IMR-90 (cell line): ENCODE data around the gene CAPN7. TPM values are rescaled to one million over a fixed set of nuclear protein-coding genes. Genes with fewer than 3 reads are reported as not detected.

Experiments used
- ATAC-seq: fragments of 200-7000 bp; cut with Tn5 transposase; 2 replicates; pipeline ENCODE4 v1.9.1; 2020; ENCODE audit warnings: low read depth, mild to moderate bottlenecking, moderate library complexity
- BruUV-seq: library from RNA; stranded (reverse); fragments of 400-500 nt; replicated peaks from 2 replicates; lab custom pipeline; 2021; lab: Mats Ljungman, UMichigan
- CTCF ChIA-PET: fragments of 300-600 bp; formaldehyde crosslinking; extraction: SDS; loops from one replicate; lab custom pipeline; 2021; ENCODE audit warnings: antibody characterized with exemption; lab: Yijun Ruan, JAX
- POLR2A ChIA-PET: fragments of 300-600 bp; sonication (Branson Sonifier 250); formaldehyde crosslinking; loops from one replicate; lab custom pipeline; 2022; ENCODE audit warnings: antibody characterized with exemption; ENCODE audit not compliant: unreplicated experiment; lab: Charles Lee
- DNase-seq: peaks from one replicate; pipeline ENCODE4 v3.0.0; 2013
- H2AFZ ChIP-seq: replicated peaks from 2 replicates; pipeline ENCODE3; 2013; ENCODE audit warnings: low read length, mild to moderate bottlenecking; ENCODE audit not compliant: poor library complexity
- H2AK5ac ChIP-seq: 2 replicates; pipeline ENCODE4 v1.6.1; 2013; ENCODE audit warnings: low read depth, low read length, inconsistent platforms
- H2AK9ac ChIP-seq: replicated peaks from 2 replicates; pipeline ENCODE3; 2013; ENCODE audit warnings: mild to moderate bottlenecking, low read depth, low read length, moderate library complexity; ENCODE audit not compliant: poor library complexity
- H2BK120ac ChIP-seq: 2 replicates; pipeline ENCODE4 v1.6.1; 2013; ENCODE audit warnings: low read depth, low read length, inconsistent platforms
- H2BK15ac ChIP-seq: 3 replicates; pipeline ENCODE4 v1.6.1; 2013; ENCODE audit warnings: low read depth, low read length, inconsistent platforms
- H2BK20ac ChIP-seq: 2 replicates; pipeline ENCODE4 v1.6.1; 2013; ENCODE audit warnings: low read depth, mild to moderate bottlenecking, inconsistent platforms, low read length, moderate library complexity
- H2BK5ac ChIP-seq: 2 replicates; pipeline ENCODE4 v1.6.1; 2013; ENCODE audit warnings: mild to moderate bottlenecking, low read depth, low read length, inconsistent platforms; ENCODE audit not compliant: poor library complexity, severe bottlenecking
- H3K14ac ChIP-seq: replicated peaks from 2 replicates; pipeline ENCODE4 v1.6.1; 2013; ENCODE audit warnings: low read depth, low read length, inconsistent platforms
- H3K18ac ChIP-seq: 2 replicates; pipeline ENCODE4 v1.6.1; 2013; ENCODE audit warnings: low read depth, low read length, control low read depth
- H3K23ac ChIP-seq: 2 replicates; pipeline ENCODE4 v1.6.1; 2013; ENCODE audit warnings: low read depth, low read length, inconsistent platforms
- H3K27ac ChIP-seq: 2 replicates; pipeline ENCODE4 v1.5.1; 2013; ENCODE audit warnings: mild to moderate bottlenecking, control low read depth, low read length; ENCODE audit not compliant: insufficient read depth
- H3K27me3 ChIP-seq: 2 replicates; pipeline ENCODE4 v1.6.1; 2013; ENCODE audit warnings: low read length; ENCODE audit not compliant: control insufficient read depth, insufficient read depth
- H3K36me3 ChIP-seq: 2 replicates; pipeline ENCODE4 v1.6.1; 2013; ENCODE audit warnings: low read length, mixed read lengths; ENCODE audit not compliant: control insufficient read depth, insufficient read depth
- H3K4ac ChIP-seq: 2 replicates; pipeline ENCODE4 v1.6.1; 2013; ENCODE audit warnings: low read depth, low read length, inconsistent platforms
- H3K4me1 ChIP-seq: 2 replicates; pipeline ENCODE4 v1.6.1; 2013; ENCODE audit warnings: low read length, mixed read lengths; ENCODE audit not compliant: control insufficient read depth, insufficient read depth
- H3K4me2 ChIP-seq: 2 replicates; pipeline ENCODE4 v1.6.1; 2013; ENCODE audit warnings: low read depth, mild to moderate bottlenecking, control low read depth, low read length, moderate library complexity
- H3K4me3 ChIP-seq: 2 replicates; pipeline ENCODE4 v1.5.1; 2013; ENCODE audit warnings: low read depth, mild to moderate bottlenecking, control low read depth, low read length, moderate library complexity; ENCODE audit not compliant: insufficient read depth
- H3K56ac ChIP-seq: 2 replicates; pipeline ENCODE4 v1.6.1; 2013; ENCODE audit warnings: low read length, inconsistent platforms; ENCODE audit not compliant: insufficient read depth; ENCODE audit errors: extremely low read depth
- H3K79me1 ChIP-seq, 2 experiments: 2 replicates each; pipeline ENCODE4 v1.6.1; 2013; ENCODE audit warnings: low read length in 2 of 2, inconsistent platforms in 1 of 2, low read depth in 1 of 2
- H3K9ac ChIP-seq: 2 replicates; pipeline ENCODE4 v1.6.1; 2013; ENCODE audit warnings: low read depth, low read length, control low read depth
- H3K9me1 ChIP-seq: 2 replicates; pipeline ENCODE4 v1.6.1; 2013; ENCODE audit warnings: low read length, inconsistent platforms; ENCODE audit not compliant: insufficient read depth
- H3K9me3 ChIP-seq: 2 replicates; pipeline ENCODE4 v1.6.1; 2013; ENCODE audit warnings: low read length; ENCODE audit not compliant: control insufficient read depth, insufficient read depth
- H4K20me1 ChIP-seq: 2 replicates; pipeline ENCODE4 v1.6.1; 2013; ENCODE audit warnings: low read length, inconsistent platforms; ENCODE audit not compliant: insufficient read depth
- H4K5ac ChIP-seq: 2 replicates; pipeline ENCODE4 v1.6.1; 2013; ENCODE audit warnings: mild to moderate bottlenecking, low read depth, low read length, control low read depth
- H4K8ac ChIP-seq, 2 experiments: 2 replicates each; pipeline ENCODE4 v1.6.1; 2013; ENCODE audit warnings: low read depth in 2 of 2, low read length in 2 of 2, control low read depth in 1 of 2, inconsistent platforms in 1 of 2
- H4K91ac ChIP-seq: 2 replicates; pipeline ENCODE4 v1.6.1; 2013; ENCODE audit warnings: low read depth, low read length, inconsistent platforms; ENCODE audit not compliant: insufficient read depth
- BHLHE40 ChIP-seq: fragments of 150-350 bp; IDR thresholded peaks from 2 replicates; pipeline ENCODE4 v1.6.1; 2016; ENCODE audit warnings: mild to moderate bottlenecking, low read depth, low read length
- CHD1 ChIP-seq: IDR thresholded peaks from 2 replicates; pipeline ENCODE4 v1.6.1; 2012; ENCODE audit warnings: low read depth, low read length, improper control_type of control experiment
- FOS ChIP-seq: fragments of 150-350 bp; IDR thresholded peaks from 2 replicates; pipeline ENCODE4 v1.6.1; 2016; ENCODE audit warnings: low read depth, low read length
- MAFK ChIP-seq: IDR thresholded peaks from 2 replicates; pipeline ENCODE4 v1.6.1; 2012; ENCODE audit warnings: low read depth, low read length, improper control_type of control experiment
- MAZ ChIP-seq: IDR thresholded peaks from 2 replicates; pipeline ENCODE4 v1.6.1; 2012; ENCODE audit warnings: low read depth, mild to moderate bottlenecking, low read length, improper control_type of control experiment, moderate library complexity, borderline replicate concordance
- MXI1 ChIP-seq: IDR thresholded peaks from 2 replicates; pipeline ENCODE4 v1.6.1; 2012; ENCODE audit warnings: low read depth, mild to moderate bottlenecking, low read length, moderate library complexity, borderline replicate concordance
- NFE2L2 ChIP-seq: fragments of 150-350 bp; IDR thresholded peaks from 2 replicates; pipeline ENCODE4 v1.6.1; 2016; ENCODE audit warnings: low read depth, mild to moderate bottlenecking, low read length
- POLR2A ChIP-seq: IDR thresholded peaks from 2 replicates; pipeline ENCODE4 v1.6.1; 2012; ENCODE audit warnings: mild to moderate bottlenecking, low read depth, low read length
- RAD21 ChIP-seq: IDR thresholded peaks from 2 replicates; pipeline ENCODE4 v1.6.1; 2012; ENCODE audit warnings: low read length, improper control_type of control experiment
- RCOR1 ChIP-seq: IDR thresholded peaks from 2 replicates; pipeline ENCODE4 v1.6.1; 2012; ENCODE audit warnings: mild to moderate bottlenecking, low read length, improper control_type of control experiment; ENCODE audit not compliant: insufficient replicate concordance
- SMC3 ChIP-seq: fragments of 150-350 bp; IDR thresholded peaks from 2 replicates; pipeline ENCODE4 v1.6.1; 2016; ENCODE audit warnings: low read depth, mild to moderate bottlenecking, antibody characterized with exemption, low read length, moderate library complexity
- USF2 ChIP-seq: fragments of 150-350 bp; IDR thresholded peaks from 2 replicates; pipeline ENCODE4 v1.6.1; 2017; ENCODE audit warnings: mild to moderate bottlenecking, antibody characterized with exemption, low read length, low read depth
- WGBS, 2 experiments: methylation state at CpG; one replicate each; pipeline versions ENCODE4 v1.1.5 to v1.1.7; 2013; ENCODE audit warnings: missing lambda C conversion rate in 2 of 2; ENCODE audit not compliant: insufficient read length in 1 of 2; ENCODE audit errors: extremely low coverage in 2 of 2; 5-methylcytosine and 5-hydroxymethylcytosine counted together
- dilution Hi-C: fragments of 300-500 bp; cut with HindIII; formaldehyde crosslinking; loops from one replicate; pipeline ENCODE4 v1.14.3; 2018; ENCODE audit warnings: low sequenced_read_pairs; ENCODE audit not compliant: unreplicated experiment
- in situ Hi-C: fragments of 300-500 bp; cut with MboI; formaldehyde crosslinking; loops from 3 replicates; pipeline ENCODE4 v1.14.3; 2019; ENCODE audit warnings: low sequenced_read_pairs, inconsistent platforms, mixed read lengths
- intact Hi-C: fragments of 100-400 bp; cut with micrococcal nuclease; formaldehyde crosslinking; loops from 2 replicates; pipeline ENCODE4 v1.10.0; 2022
- polyA plus RNA-seq, 3 experiments: library from polyadenylated mRNA; depleted of rRNA; stranded (reverse); fragments of >200 nt; gene quantifications; 2 replicates each; pipeline ENCODE4 v1.2.3, GENCODE V29; 2012; ENCODE audit warnings: low replicate concordance in 1 of 3
- total RNA-seq: library from RNA; depleted of rRNA; stranded (reverse); fragments of >200 nt; gene quantifications from 2 replicates; pipeline ENCODE4 v1.2.3, GENCODE V29; 2012

The CAPN7 gene
- total and polyA plus RNA-seq, 2 of the 4 experiments (the other 2 are of a cell fraction), result 14.5 to 21.3 TPM

DNA sequence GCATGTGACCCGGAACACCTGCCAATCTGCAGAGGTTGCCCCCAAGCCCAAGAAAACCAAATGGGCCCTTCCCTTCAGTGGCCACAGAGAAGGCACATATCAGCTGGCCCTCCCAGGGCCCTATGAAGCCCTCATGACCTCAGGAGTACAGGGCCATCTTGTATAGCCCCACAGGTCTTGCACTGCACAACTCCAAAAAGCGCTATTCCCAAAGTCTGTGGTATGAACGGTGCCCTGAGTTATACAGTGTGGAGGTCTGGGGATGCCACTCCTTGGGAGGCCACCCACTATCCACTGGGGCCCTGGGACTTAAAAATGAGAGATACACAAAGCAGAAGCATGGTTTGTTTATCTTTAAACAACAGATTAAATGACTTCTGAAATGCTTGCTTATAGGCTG is 61.5 kb downstream of the CAPN7 start:
- DNase-seq (no peak), ATAC-seq (no peak; the same call in 1 of the 2 replicates)
- Histone ChIP-seq H3K4me2 (no peak overlapping the region), H3K23ac (no peak overlapping the region), H2AFZ (no peak overlapping the region), H3K9ac (no peak overlapping the region), H3K4me1 (peaks cover 13% of the 10 kb centered on the region), H2BK15ac (no peak overlapping the region), H3K27ac (no peak overlapping the region), H4K5ac (no peak overlapping the region), H2BK5ac (no peak overlapping the region), H3K27me3 (no peaks in the 10 kb centered on the region), H4K20me1 (no peaks in the 10 kb centered on the region), H2BK20ac (no peak overlapping the region), H3K9me3 (no peaks in the 10 kb centered on the region), H2BK120ac (no peak overlapping the region), H3K36me3 (peaks cover 2% of the 10 kb centered on the region; the same call in 1 of the 2 replicates), H3K14ac (no peak overlapping the region), H2AK5ac (no peak overlapping the region), H3K18ac (no peak overlapping the region), H3K4me3 (no peak overlapping the region), H3K56ac (no peak overlapping the region), H4K91ac (no peak overlapping the region), H3K79me1 (peaks cover 0 to 5% of the 10 kb centered on the region in 2 experiments; a peak in 1 of 4 replicates), H3K9me1 (peaks cover 11% of the 10 kb centered on the region), H4K8ac (no peak overlapping the region), H3K4ac (no peak overlapping the region), H2AK9ac (no peak overlapping the region)
- WGBS, 2 experiments, result no CpG with 5 or more reads among the region's 3 CpGs
- ChIA-PET CTCF (interaction anchor here (0.6 to 3.2 kb wide), 22 partner anchors 8 to 152 kb away, joined by 3 to 25 read pairs (median 4); partner anchors contain the start of gene SH3BP5), POLR2A (no interaction called here)
- TF ChIP-seq RAD21, result no peak
- no peak for TF ChIP-seq SMC3
- TF ChIP-seq MAZ, result no peak
- no peak for TF ChIP-seq NFE2L2
- no peak for TF ChIP-seq USF2
- no peak for TF ChIP-seq MAFK
- no peak for TF ChIP-seq MXI1
- TF ChIP-seq FOS, result no peak
- no peak for TF ChIP-seq CHD1
- no peak for TF ChIP-seq BHLHE40
- TF ChIP-seq RCOR1, result no peak
- TF ChIP-seq POLR2A, result no peak
- intact Hi-C loops (no loop called here), dilution Hi-C loops (no loop called here), in situ Hi-C loops (loop anchor here (5.0 kb wide), 2 partner anchors 65 to 115 kb away; partner anchors contain the start of gene SH3BP5)
- BruUV-seq, result no TSS peak
